Liver (tissue), 10 donors: ENCODE data around the gene EDEM2. TPM values are rescaled to one million over a fixed set of nuclear protein-coding genes. Genes with fewer than 3 reads are reported as not detected.

Experiments
- DNase-seq: peaks from one replicate; pipeline ENCODE4 v3.0.0-alpha.2; 2017; ENCODE audit warnings: low spot score
- H3K27ac ChIP-seq, 2 donors: one replicate each; pipeline ENCODE4 v1.7.0; 2013; ENCODE audit warnings: inconsistent platforms in 2 of 2, low read length in 2 of 2, control low read depth in 1 of 2, low read depth in 1 of 2, mild to moderate bottlenecking in 1 of 2
- H3K27me3 ChIP-seq, 4 donors: one replicate each; pipeline versions ENCODE4 v1.6.1 to v1.7.0; 2013; ENCODE audit warnings: low read length in 3 of 4, inconsistent platforms in 1 of 4, mild to moderate bottlenecking in 1 of 4, moderate library complexity in 1 of 4; ENCODE audit not compliant: control insufficient read depth in 4 of 4, insufficient read depth in 4 of 4
- H3K36me3 ChIP-seq, 4 donors: one replicate each; pipeline versions ENCODE4 v1.6.1 to v1.7.0; 2013; ENCODE audit warnings: low read length in 3 of 4, mild to moderate bottlenecking in 3 of 4, low read depth in 1 of 4, moderate library complexity in 1 of 4; ENCODE audit not compliant: control insufficient read depth in 4 of 4, insufficient read depth in 3 of 4
- H3K4me1 ChIP-seq, 4 donors: one replicate each; pipeline versions ENCODE4 v1.6.1 to v1.7.0; 2013; ENCODE audit warnings: low read length in 3 of 4, mild to moderate bottlenecking in 3 of 4, moderate library complexity in 1 of 4; ENCODE audit not compliant: control insufficient read depth in 4 of 4, insufficient read depth in 4 of 4
- H3K4me3 ChIP-seq, 3 donors: one replicate each; pipeline versions ENCODE4 v1.6.1 to v1.7.0; 2013; ENCODE audit warnings: low read length in 3 of 3, control low read depth in 1 of 3, low read depth in 1 of 3, mild to moderate bottlenecking in 1 of 3
- H3K9ac ChIP-seq, 2 donors: one replicate each; pipeline ENCODE4 v1.7.0; 2013; ENCODE audit warnings: low read length in 2 of 2, mild to moderate bottlenecking in 2 of 2, moderate library complexity in 2 of 2, control low read depth in 1 of 2, low read depth in 1 of 2
- H3K9me3 ChIP-seq, 4 donors: one replicate each; pipeline versions ENCODE4 v1.6.1 to v1.7.0; 2013; ENCODE audit warnings: low read length in 3 of 4; ENCODE audit not compliant: control insufficient read depth in 4 of 4
- FOXA2 ChIP-seq: IDR thresholded peaks from 2 replicates; pipeline ENCODE4 v1.6.1; 2016; ENCODE audit warnings: antibody characterized with exemption
- GABPA ChIP-seq, 2 donors: IDR thresholded peaks in 1 of 2; conservative IDR thresholded peaks in 1 of 2; 2 replicates each; pipeline ENCODE4 v1.6.1; 2016; ENCODE audit warnings: antibody characterized with exemption in 2 of 2, mild to moderate bottlenecking in 1 of 2, moderate library complexity in 1 of 2
- SP1 ChIP-seq: IDR thresholded peaks from 2 replicates; pipeline ENCODE4 v1.6.1; 2018; ENCODE audit warnings: antibody characterized with exemption, mild to moderate bottlenecking
- ZBTB33 ChIP-seq: IDR thresholded peaks from 2 replicates; pipeline ENCODE4 v1.6.1; 2016; ENCODE audit warnings: antibody characterized with exemption
- WGBS: extraction: QIAGEN DNeasy Blood & Tissue Kit; methylation state at CpG from one replicate; pipeline ENCODE4 v1.1.7; 2013; 5-methylcytosine and 5-hydroxymethylcytosine counted together
- polyA plus RNA-seq, 2 donors: library from polyadenylated mRNA; stranded (reverse) in 1 of 2; unstranded in 1 of 2; fragments of 200-250 nt in 1 of 2; fragments of >200 nt in 1 of 2; fragmentation: Nextera tagmentation in 1 of 2; extraction: Ambion mirVana in 1 of 2; gene quantifications; one replicate each; pipeline versions ENCODE4 v1.2.1 to v1.2.3, GENCODE V29; 2013 to 2015
- small RNA-seq: library from RNA; depleted of rRNA; stranded (forward); fragments of <200 nt; gene quantifications from one replicate; pipeline ENCODE3, GENCODE V24; 2014
- total RNA-seq, 2 donors: library from RNA; depleted of rRNA; stranded (reverse); fragments of >200 nt; gene quantifications; one replicate each; pipeline ENCODE4 v1.2.3, GENCODE V29; 2014
- donor health status: healthy.
- donor health status: healthy.
- donor health status: healthy.
- donor health status: healthy.
- donor health status: healthy.

EDEM2 gene
- total and polyA plus RNA-seq, 4 donors, result 15.5 to 32.5 (median 22.2) TPM

GRCh38 chr20:35066194-35066593 is 80.9 kb downstream of the EDEM2 start:
- TF ChIP-seq GABPA (IDR thresholded peaks at IDR 0.05 in 1 of 2, conservative IDR thresholded peaks at IDR 0.05 in 1 of 2) (no peak), FOXA2 (no peak), SP1 (no peak), ZBTB33 (no peak)
- Histone ChIP-seq H3K36me3 (peaks cover 0 to 11% (median 7%) of the 10 kb centered on the region in 4 donors), H3K4me1 (peaks cover 0 to 3% (median 3%) of the 10 kb centered on the region in 4 donors), H3K4me3 (no peak overlapping the region), H3K27ac (no peak overlapping the region), H3K27me3 (no peaks in the 10 kb centered on the region), H3K9me3 (no peaks in the 10 kb centered on the region), H3K9ac (no peak overlapping the region)
- no peak for DNase-seq
- WGBS, result 97% methylated on average over 6 of the region's 6 CpGs

Small RNAs within 50 kb of the gene (small RNA-seq; reads per million reads assigned to genes)
- not detected for gene RF00275
- gene RNA5SP483, result not detected

Other genes starting within 250 kb of the EDEM2 start
- gene GSS, start 191.5 kb downstream of the EDEM2 start, total RNA-seq, result 10 to 100 TPM; 20.8 to 38.8 TPM
- gene GSS, start 191.5 kb downstream of the EDEM2 start, polyA plus RNA-seq, result 10 to 100 TPM; 33.2 to 37.6 TPM
- under 1 TPM; 0.25 to 0.33 TPM for gene MYH7B, start 191.5 kb downstream of the EDEM2 start, total RNA-seq
- under 1 TPM; 0.12 to 0.24 TPM for gene MYH7B, start 191.5 kb downstream of the EDEM2 start, polyA plus RNA-seq
- 10 to 100 TPM; 34.8 to 57.2 TPM for gene TRPC4AP, start 54.5 kb downstream of the EDEM2 start, total RNA-seq
- gene TRPC4AP, start 54.5 kb downstream of the EDEM2 start, polyA plus RNA-seq, result 10 to 100 TPM; 26.3 to 32.8 TPM
- 1 to 10 TPM; 3.7 to 6.7 TPM for gene PROCR, start 24.7 kb upstream of the EDEM2 start, total RNA-seq
- 1 to 10 TPM; 5.3 to 7.6 TPM for gene PROCR, start 24.7 kb upstream of the EDEM2 start, polyA plus RNA-seq
- under 1 TPM; 0.09 to 0.75 TPM for gene MMP24, start 79.4 kb upstream of the EDEM2 start, total RNA-seq
- gene MMP24, start 79.4 kb upstream of the EDEM2 start, polyA plus RNA-seq, result under 1 TPM; 0.11 to 0.73 TPM
- gene MMP24OS, start 130.8 kb upstream of the EDEM2 start, total RNA-seq, result 1 to 10 TPM; 5.2 to 5.4 TPM
- gene MMP24OS, start 130.8 kb upstream of the EDEM2 start, polyA plus RNA-seq, result 10 to 100 TPM; 15.2 to 16.0 TPM
- 10 to 100 TPM; 60.8 to 71.3 TPM for gene EIF6, start 137.4 kb upstream of the EDEM2 start, total RNA-seq
- gene EIF6, start 137.4 kb upstream of the EDEM2 start, polyA plus RNA-seq, result 100 to 1,000 TPM; 140 to 160 TPM
- under 1 TPM in 1 of 2 donors, not detected in 1; 0.05 TPM for gene FAM83C, start 145.1 kb upstream of the EDEM2 start, total RNA-seq
- gene FAM83C, start 145.1 kb upstream of the EDEM2 start, polyA plus RNA-seq, result not detected